BLaER1 treated with 17β-estradiol and CSF1 and Interleukin-3, amounts not matched to agents 10 nM and 100 nM (cell line): ENCODE measurements around the gene CSMD2.
"Not testable (repeated sequence)": the region's sequence is repeated elsewhere in the genome, so short reads cannot be mapped to it uniquely, and the experiment has no call there.

Source experiments
- H3K27ac ChIP-seq, 11 experiments: shearing (Covaris generic); formaldehyde crosslinking; 2 replicates each; pipeline ENCODE4 v1.8.1; 2022
- H3K27me3 ChIP-seq, 11 experiments: shearing (Covaris generic); formaldehyde crosslinking; 2 replicates each; pipeline ENCODE4 v1.8.1; 2022
- H3K36me3 ChIP-seq, 11 experiments: shearing (Covaris generic); formaldehyde crosslinking; 2 replicates each; pipeline ENCODE4 v1.8.1; 2022
- H3K4me1 ChIP-seq, 10 experiments: shearing (Covaris generic); formaldehyde crosslinking; 2 replicates each; pipeline ENCODE4 v1.8.1; 2022
- H3K4me2 ChIP-seq, 11 experiments: shearing (Covaris generic); formaldehyde crosslinking; 2 replicates each; pipeline ENCODE4 v1.8.1; 2022
- H3K4me3 ChIP-seq, 10 experiments: shearing (Covaris generic); formaldehyde crosslinking; 2 replicates each; pipeline ENCODE4 v1.8.1; 2022
- H3K9ac ChIP-seq, 11 experiments: shearing (Covaris generic); formaldehyde crosslinking; 2 replicates each; pipeline ENCODE4 v1.8.1; 2022
- H3K9me3 ChIP-seq, 11 experiments: shearing (Covaris generic); formaldehyde crosslinking; replicated peaks in 1 of 11; 2 replicates each; pipeline ENCODE4 v1.8.1; 2022
- H4K20me1 ChIP-seq, 11 experiments: shearing (Covaris generic); formaldehyde crosslinking; 2 replicates each; pipeline ENCODE4 v1.8.1; 2022
- Cebpa-rat ChIP-seq, 11 experiments: shearing (Covaris generic); IDR thresholded peaks; 2 replicates each; pipeline ENCODE4 v1.8.1; 2022

CSMD2 gene

GRCh38 chr1:34125721-34126380 is 39.2 kb downstream of the CSMD2 start:
- H4K20me1 ChIP-seq = no peaks in the 10 kb centered on the region; a peak in 1 of 22 replicates
- H3K9ac ChIP-seq = peak overlapping the region in 8 of 11 experiments; percentile 49 to 80 (median 74); a peak in 16 of 22 replicates
- peaks cover 14 to 27% (median 23%) of the 10 kb centered on the region in 11 experiments; a peak in 17 of 22 replicates for H3K9me3 ChIP-seq
- H3K4me3 ChIP-seq = peak overlapping the region in 5 of 10 experiments; percentile 47 to 56 (median 53); a peak in 7 of 20 replicates
- H3K4me2 ChIP-seq = peak overlapping the region; percentile 87 to 100 (median 97)
- H3K27me3 ChIP-seq = no peaks in the 10 kb centered on the region
- H3K36me3 ChIP-seq = no peaks in the 10 kb centered on the region
- no peak for TF ChIP-seq Cebpa-rat (IDR thresholded peaks at IDR 0.05)
- peak overlapping the region in 9 of 11 experiments; percentile 36 to 90 (median 82); a peak in 16 of 22 replicates for H3K27ac ChIP-seq
- H3K4me1 ChIP-seq = peaks cover 39 to 69% (median 66%) of the 10 kb centered on the region in 10 experiments

DNA sequence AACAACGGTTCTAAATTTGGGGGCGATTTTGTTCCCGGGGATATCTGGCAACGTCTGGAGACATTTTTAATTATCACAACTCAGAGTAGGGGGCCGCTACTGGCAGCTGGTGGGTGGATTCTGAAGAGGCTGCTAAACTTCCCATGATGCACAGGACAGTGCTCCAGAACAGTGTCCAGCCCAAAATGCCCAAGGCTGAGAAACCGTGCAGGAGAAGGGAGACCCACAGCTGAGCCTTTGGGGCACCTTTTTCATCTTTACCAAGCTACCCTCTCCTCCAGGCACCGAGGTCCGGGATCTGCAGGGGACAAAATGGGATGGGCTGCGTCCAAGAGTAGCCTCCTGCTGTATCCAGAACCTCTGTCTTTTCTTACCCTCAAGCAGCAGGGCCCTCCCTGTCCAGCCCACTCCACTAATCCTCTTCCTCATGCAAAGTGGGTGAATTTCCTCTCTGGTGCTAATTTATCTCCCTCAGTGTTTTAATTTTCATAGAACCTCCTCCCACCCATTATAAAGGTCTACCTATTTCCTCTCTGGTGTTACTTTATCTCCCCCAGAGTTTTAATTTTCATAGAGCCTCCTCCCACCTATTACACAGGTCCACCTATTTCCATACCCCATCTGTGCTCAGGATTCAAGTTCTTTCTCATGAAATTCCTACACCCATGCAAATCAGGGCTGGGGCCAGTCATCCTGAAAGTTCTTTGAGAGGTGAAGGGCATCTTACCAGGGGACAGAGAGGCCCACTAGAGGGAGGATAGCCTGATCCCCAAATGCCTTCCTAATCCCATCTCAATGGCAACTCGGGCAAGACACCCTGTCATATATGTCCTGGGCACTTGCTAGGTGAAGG is 42.7 kb downstream of the CSMD2 start:
- H3K4me2 ChIP-seq = no peak overlapping the region
- no peaks in the 10 kb centered on the region for H3K36me3 ChIP-seq
- no peak overlapping the region for H3K9ac ChIP-seq
- no peaks in the 10 kb centered on the region; a peak in 1 of 22 replicates for H4K20me1 ChIP-seq
- no peak overlapping the region for H3K4me3 ChIP-seq
- no peak for TF ChIP-seq Cebpa-rat (IDR thresholded peaks at IDR 0.05)
- H3K27me3 ChIP-seq = no peaks in the 10 kb centered on the region
- H3K9me3 ChIP-seq = peaks cover 31 to 49% (median 38%) of the 10 kb centered on the region in 11 experiments
- H3K27ac ChIP-seq = no peak overlapping the region
- H3K4me1 ChIP-seq = peaks cover 14 to 34% (median 32%) of the 10 kb centered on the region in 10 experiments

DNA sequence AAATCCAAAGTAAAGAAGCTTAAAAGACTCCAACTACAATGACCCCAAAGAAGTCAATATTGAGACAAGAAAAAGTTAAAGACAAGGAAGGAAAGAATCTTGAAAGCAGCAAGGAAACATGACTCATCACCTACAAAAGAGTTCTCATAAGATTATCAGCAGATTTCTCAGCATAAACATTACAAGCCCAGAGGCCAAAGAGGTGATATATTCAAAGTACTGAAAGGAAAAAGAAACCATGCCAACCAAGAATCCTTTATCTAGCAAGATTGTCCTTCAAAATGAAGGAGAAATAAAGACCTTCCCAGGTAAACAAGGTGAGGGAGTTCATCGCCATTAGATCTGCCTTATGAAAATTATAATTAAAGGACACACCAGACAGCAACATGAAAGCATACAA is 49.8 kb downstream of the CSMD2 start:
- H3K36me3 ChIP-seq = no peaks in the 10 kb centered on the region
- no peak overlapping the region for H3K4me3 ChIP-seq
- no peak overlapping the region for H3K27ac ChIP-seq
- H3K9me3 ChIP-seq = peaks cover 22 to 42% (median 37%) of the 10 kb centered on the region in 11 experiments
- H3K27me3 ChIP-seq = no peaks in the 10 kb centered on the region
- no peak overlapping the region for H3K4me2 ChIP-seq
- no peaks in the 10 kb centered on the region for H4K20me1 ChIP-seq
- TF ChIP-seq Cebpa-rat (IDR thresholded peaks at IDR 0.05) = no peak
- H3K9ac ChIP-seq = no peak overlapping the region
- peaks cover 20 to 35% (median 30%) of the 10 kb centered on the region in 10 experiments for H3K4me1 ChIP-seq

DNA sequence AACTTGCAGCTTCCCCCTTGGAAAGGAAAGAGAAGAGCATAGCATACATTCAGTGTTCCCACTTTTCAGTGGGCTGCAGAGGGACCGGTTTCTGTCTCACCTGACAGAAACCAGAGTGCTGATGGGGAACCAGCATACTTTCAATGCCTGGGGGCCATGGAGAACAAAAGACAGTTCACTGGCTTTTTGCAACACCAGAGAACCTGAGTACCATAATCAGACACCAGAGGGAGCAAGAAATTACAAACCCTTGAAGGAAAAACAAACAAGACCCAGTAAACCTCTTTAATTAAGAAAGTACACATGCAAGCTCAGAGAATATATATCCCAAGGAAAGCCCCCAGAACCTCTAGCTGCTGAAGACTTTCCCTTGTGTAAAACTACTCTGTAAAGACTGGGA is 51.1 kb downstream of the CSMD2 start:
- Histone ChIP-seq H3K4me2 (peak overlapping the region in 8 of 11 experiments; percentile 35 to 75 (median 60); a peak in 12 of 22 replicates), H3K9me3 (peaks cover 15 to 34% (median 29%) of the 10 kb centered on the region in 11 experiments), H3K27ac (no peak overlapping the region)

GRCh38 chr1:34113362-34113761 is 51.7 kb downstream of the CSMD2 start:
- Histone ChIP-seq H4K20me1 (no peaks in the 10 kb centered on the region), H3K9me3 (peaks cover 11 to 28% (median 24%) of the 10 kb centered on the region in 11 experiments; a peak in 21 of 22 replicates), H3K36me3 (no peaks in the 10 kb centered on the region), H3K27ac (no peak overlapping the region), H3K4me2 (peak overlapping the region in 9 of 11 experiments; percentile 6 to 75 (median 59); a peak in 15 of 22 replicates), H3K4me3 (no peak overlapping the region), H3K27me3 (no peaks in the 10 kb centered on the region), H3K9ac (no peak overlapping the region), H3K4me1 (peaks cover 20 to 35% (median 30%) of the 10 kb centered on the region in 10 experiments)
- TF ChIP-seq Cebpa-rat (IDR thresholded peaks at IDR 0.05) = no peak

More for the DNA sequence above, 51.1 kb downstream of the CSMD2 start:
- TF ChIP-seq Cebpa-rat (IDR thresholded peaks at IDR 0.05) = no peak
- Histone ChIP-seq H3K27me3 (no peaks in the 10 kb centered on the region), H3K4me1 (peaks cover 20 to 35% (median 30%) of the 10 kb centered on the region in 10 experiments), H3K36me3 (no peaks in the 10 kb centered on the region), H3K4me3 (no peak overlapping the region), H3K9ac (no peak overlapping the region), H4K20me1 (no peaks in the 10 kb centered on the region)

DNA sequence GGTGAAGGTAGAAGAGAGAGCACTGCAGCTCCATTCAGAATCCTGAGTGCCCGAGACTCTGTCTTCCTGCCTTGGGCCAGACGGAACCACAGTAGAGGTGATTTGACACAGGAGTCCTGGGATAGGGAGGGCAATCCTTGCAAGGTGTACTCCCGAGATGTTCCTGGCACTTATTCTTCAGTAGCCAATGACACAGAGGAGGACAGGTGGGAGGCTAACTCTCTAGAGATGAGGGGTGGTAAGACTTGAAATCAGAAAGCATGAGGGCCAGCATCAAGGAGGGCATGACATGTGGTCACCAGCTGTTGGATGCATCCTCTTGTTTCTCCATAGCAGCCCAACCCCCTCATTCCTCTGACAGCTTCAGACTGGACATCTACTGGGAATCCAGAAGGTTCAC is 56.3 kb downstream of the CSMD2 start:
- TF ChIP-seq Cebpa-rat (IDR thresholded peaks at IDR 0.05) = no peak
- H3K36me3 ChIP-seq = no peaks in the 10 kb centered on the region
- no peaks in the 10 kb centered on the region for H3K27me3 ChIP-seq
- H3K9me3 ChIP-seq = no peaks in the 10 kb centered on the region
- peaks cover 20 to 27% (median 27%) of the 10 kb centered on the region in 10 experiments for H3K4me1 ChIP-seq
- no peak overlapping the region for H3K4me2 ChIP-seq
- no peak overlapping the region for H3K4me3 ChIP-seq
- no peak overlapping the region for H3K27ac ChIP-seq
- no peak overlapping the region for H3K9ac ChIP-seq
- H4K20me1 ChIP-seq = no peaks in the 10 kb centered on the region

GRCh38 chr1:34108269-34108668 is 56.8 kb downstream of the CSMD2 start:
- Histone ChIP-seq H3K27me3 (no peaks in the 10 kb centered on the region), H3K9ac (no peak overlapping the region), H4K20me1 (no peaks in the 10 kb centered on the region), H3K4me1 (peaks cover 20 to 24% (median 22%) of the 10 kb centered on the region in 10 experiments), H3K4me2 (no peak overlapping the region), H3K4me3 (no peak overlapping the region), H3K27ac (no peak overlapping the region), H3K36me3 (no peaks in the 10 kb centered on the region), H3K9me3 (no peaks in the 10 kb centered on the region)
- no peak for TF ChIP-seq Cebpa-rat (IDR thresholded peaks at IDR 0.05)

- Histone ChIP-seq H3K4me1 (no peaks in the 10 kb centered on the region), H3K9ac (no peak overlapping the region), H3K9me3 (no peaks in the 10 kb centered on the region), H3K4me3 (no peak overlapping the region), H3K36me3 (no peaks in the 10 kb centered on the region), H3K27ac (no peak overlapping the region), H4K20me1 (no peaks in the 10 kb centered on the region), H3K27me3 (no peaks in the 10 kb centered on the region), H3K4me2 (no peak overlapping the region)
- no peak for TF ChIP-seq Cebpa-rat (IDR thresholded peaks at IDR 0.05)
Observed at GRCh38 chr1:34101151-34101550, 63.9 kb downstream of the CSMD2 start.

- H3K27me3 ChIP-seq = no peaks in the 10 kb centered on the region
- no peak overlapping the region for H3K27ac ChIP-seq
- no peak for TF ChIP-seq Cebpa-rat (IDR thresholded peaks at IDR 0.05)
- H3K4me3 ChIP-seq = no peak overlapping the region
- no peaks in the 10 kb centered on the region for H4K20me1 ChIP-seq
- no peak overlapping the region for H3K4me2 ChIP-seq
- H3K4me1 ChIP-seq = no peaks in the 10 kb centered on the region
- no peaks in the 10 kb centered on the region for H3K9me3 ChIP-seq
- H3K36me3 ChIP-seq = no peaks in the 10 kb centered on the region
- H3K9ac ChIP-seq = no peak overlapping the region
Observed at GRCh38 chr1:34100332-34100731, 64.7 kb downstream of the CSMD2 start.

- H4K20me1 ChIP-seq, H3K4me3 ChIP-seq, H3K4me2 ChIP-seq, H3K27ac ChIP-seq, H3K9me3 ChIP-seq, H3K4me1 ChIP-seq, H3K9ac ChIP-seq, H3K36me3 ChIP-seq, H3K27me3 ChIP-seq: not testable (repeated sequence)
Observed at GRCh38 chr1:34092399-34092798, 72.6 kb downstream of the CSMD2 start.
